HPDE6-E6E7 (cell line): ENCODE results near the gene PDZD7.
A peak's percentile ranks its signal among the peaks of the same experiment; 100 is the strongest.

Experiments
- DNase-seq: peaks from one replicate; pipeline ENCODE4 v3.0.0; 2011; ENCODE audit warnings: missing footprints; ENCODE audit errors: extremely low spot score

The PDZD7 gene

GRCh38 chr10:101002456-101002855 is 28.5 kb downstream of the PDZD7 start:
- no peak for DNase-seq

DNA sequence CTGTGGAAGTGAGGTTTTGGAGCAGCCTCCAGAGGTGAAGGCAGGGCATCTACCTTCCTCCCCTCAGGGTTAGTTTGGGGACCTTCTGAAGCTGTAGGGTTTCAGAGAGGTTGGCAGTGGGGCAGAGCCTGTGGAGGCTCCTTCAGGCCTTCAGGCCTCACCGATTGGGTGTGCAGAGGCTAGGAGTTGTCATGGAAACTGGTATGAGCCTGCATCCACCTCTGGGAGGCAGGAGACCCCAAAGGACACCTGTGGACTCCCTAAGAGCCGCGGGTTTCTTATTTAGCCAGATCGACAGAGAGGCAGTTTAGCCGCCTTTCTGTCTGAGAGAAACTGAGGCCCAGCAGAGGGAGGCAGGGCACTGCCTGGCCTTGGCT is 29.3 kb downstream of the PDZD7 start:
- no peak for DNase-seq

DNA sequence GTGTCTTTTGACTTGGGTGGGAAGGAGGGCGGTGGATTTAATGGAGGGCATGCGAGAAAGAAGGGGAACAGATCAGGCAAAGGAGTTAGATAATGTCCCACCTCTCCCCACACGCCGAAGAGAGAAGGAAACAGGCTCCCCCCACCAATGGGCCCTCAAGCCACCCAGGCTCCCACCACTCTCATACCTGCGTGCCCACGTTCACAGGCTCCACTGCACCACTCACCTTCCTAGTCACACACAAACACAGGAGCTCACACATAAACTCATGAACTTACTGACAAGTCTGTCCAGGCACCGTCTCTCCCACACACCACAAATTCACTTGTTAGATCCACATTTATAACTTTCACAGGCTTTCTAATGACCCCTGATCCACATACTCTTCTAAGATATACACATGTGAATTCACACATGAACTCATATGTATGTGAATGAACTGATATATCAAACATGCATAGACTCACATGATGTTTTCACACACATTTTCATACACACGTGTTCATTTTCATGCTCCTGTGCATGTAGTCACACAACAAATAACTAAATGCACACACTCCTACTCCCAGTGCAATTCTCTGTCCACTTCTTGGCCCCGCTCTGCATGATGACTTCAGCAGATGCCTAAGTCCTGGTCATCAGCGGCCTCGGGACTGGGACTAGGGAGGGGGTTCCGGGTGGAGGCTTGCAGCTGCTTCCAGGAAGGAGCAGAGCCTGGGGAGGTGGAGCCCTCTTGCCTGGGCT is 29.8 kb downstream of the PDZD7 start:
- no peak for DNase-seq

DNA sequence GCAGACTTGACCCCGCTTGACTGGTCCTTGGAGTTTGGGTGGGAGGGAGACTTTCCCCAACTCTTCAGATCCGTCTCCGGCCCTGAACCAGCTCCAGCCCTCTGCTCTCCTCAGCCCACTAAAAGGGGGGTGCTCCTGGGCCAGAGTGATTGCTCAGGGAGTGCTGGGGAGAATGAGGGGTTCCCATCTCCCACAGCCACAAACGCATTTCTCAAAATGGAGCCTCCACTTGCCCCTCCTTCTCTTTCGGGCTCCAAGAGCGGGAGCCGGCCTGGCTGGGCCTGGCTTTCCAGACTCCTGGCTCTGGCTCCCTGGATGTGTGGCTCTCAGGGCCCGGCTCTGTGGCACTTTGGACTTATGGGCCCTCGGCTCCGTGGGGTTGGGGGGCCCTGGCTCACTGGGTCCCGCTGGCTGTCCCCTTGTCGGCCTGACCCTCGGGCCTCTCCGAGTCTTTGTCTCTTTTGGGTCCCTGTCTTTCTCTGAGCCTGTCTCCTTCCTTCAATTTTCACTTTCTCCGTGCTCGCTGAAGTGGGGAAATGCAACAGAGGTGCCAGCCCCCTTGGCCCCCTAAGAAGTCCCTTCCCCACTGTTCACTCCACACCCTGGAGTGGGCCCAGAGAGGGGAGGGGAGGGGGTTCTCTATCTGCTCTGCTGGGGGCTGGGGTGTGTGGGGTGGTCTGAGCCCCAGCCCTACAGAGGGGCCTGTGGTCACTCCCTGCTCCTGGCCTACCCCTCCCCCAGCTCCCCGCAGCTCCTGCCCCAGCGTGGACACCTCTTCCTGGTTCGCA is 30.6 kb downstream of the PDZD7 start:
- DNase-seq: no peak

GRCh38 chr10:100999742-101000126 is 31.2 kb downstream of the PDZD7 start, which contains the start of gene LZTS2:
TSS of gene LZTS2 (plus strand) at chr10:100999808. CDS start at chr10:101002539, 2,731 bp downstream.
- DNase-seq: no peak

- DNase-seq: peak; percentile 77
Observed at GRCh38 chr10:100998991-100999741, 31.8 kb downstream of the PDZD7 start.

DNA sequence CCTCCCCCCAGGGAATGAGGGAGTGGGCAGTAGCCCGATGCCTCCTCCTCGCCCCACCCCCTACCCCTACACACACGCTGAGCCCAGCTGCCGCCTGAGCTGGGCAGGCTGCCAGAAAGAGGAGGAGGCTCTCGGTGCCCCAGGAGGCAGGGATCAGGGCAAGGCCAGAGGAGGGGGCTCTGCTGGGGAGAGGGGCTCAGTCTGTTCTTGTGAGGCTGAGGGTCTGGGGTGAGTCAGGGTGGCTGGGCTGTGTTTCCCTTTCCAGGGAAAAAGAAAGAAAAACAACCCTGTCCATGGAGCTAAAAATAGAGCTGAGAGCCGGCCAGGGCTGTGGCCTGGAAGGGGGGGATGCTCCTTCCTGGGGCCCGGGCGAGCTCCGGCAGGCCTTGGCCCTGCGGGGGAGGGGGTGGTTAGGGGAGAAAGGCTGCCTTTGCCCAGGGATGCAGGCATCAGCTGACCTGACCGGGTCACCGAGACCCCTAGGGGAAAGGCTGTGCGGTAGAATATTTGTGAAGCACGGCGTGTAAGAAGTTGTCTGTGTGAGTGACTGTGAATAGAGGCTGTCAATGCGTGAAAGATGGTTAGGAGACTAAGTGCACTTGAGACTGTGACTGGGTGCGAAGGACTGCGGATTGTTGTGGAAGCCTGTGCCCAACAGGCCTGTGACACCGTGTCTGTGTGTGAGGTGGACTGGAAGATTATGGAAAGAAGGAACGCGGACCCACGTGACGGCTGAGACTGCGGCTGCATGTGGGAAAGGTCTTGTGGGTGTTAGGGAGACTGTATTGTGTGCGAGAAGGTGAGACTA is 32.5 kb downstream of the PDZD7 start:
- DNase-seq: peak; percentile 89

- peak; percentile 84 for DNase-seq
Observed at GRCh38 chr10:100997360-100998182, 33.4 kb downstream of the PDZD7 start.

- no peak for DNase-seq
Observed at GRCh38 chr10:100996678-100997359, 34.1 kb downstream of the PDZD7 start.

- no peak for DNase-seq
Observed at GRCh38 chr10:100995181-100995580, 35.7 kb downstream of the PDZD7 start.

DNA sequence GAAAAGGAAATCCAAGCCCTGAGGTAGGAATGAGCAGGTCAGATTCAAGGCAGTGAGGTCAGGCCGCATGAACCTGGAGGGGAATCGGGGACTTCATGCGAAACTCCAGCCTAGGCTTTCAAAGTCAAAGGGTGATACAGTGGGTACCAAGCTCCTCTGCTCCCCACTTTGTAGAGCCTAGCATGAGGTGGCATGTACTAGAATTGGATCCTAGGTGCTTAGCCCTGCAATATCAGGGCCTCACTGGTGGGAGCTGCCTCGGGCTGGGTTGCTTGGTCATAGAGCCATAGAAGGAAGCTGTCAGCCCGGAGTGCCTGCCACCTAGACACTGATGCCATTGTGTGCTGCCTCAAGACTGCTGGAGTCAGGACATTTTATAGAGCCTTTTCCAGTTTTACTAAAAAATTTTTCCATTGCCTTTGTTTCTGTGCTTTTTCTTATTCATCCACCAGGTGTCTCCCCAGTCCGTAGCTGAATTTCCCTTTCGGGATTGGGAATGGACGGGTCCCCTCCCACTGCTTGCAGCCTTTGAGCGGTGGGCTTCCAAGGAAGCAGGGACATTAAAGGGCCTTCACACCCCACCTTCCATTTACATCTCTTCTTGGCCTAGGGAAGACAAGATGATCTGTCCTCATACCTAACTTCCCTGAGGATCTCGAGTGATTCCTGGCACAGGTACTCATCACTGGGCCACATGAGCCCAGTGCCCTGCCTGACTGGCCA is 36.8 kb downstream of the PDZD7 start:
- no peak for DNase-seq

DNA sequence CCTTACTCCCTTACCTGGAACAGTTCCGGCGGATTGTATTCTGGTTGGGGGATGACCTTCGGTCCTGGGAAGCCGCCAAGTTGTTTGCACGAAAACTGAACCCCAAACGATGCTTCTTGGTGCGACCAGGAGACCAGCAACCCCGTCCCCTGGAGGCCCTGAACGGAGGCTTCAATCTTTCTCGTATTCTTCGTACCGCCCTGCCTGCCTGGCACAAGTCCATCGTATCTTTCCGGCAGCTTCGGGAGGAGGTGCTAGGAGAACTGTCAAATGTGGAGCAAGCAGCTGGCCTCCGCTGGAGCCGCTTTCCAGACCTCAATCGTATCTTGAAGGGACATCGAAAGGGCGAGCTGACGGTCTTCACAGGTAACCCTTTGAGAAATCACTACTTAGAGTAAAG is 41.8 kb downstream of the PDZD7 start:
- DNase-seq: no peak

GRCh38 chr10:100988166-100988565 is 42.8 kb downstream of the PDZD7 start:
- DNase-seq: no peak

DNA sequence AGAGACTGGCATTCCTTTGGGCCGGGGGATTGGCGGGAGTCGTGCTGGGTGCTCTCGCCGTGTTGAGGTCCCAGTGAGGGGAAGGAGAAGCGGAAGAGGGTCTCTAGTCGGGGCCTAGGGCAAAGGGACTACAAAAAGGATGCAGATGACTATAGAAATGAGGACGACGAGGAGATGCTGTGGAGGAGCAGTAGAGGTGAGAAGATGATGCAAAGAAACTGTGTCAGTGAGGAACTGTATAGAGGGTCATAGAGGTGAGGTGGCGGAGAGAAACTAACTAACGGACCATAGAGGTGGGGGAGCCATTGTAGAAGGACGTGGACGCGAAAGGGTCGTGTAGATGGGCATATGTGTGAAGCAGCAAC is 43.3 kb downstream of the PDZD7 start:
- DNase-seq: no peak

- peak; percentile 81 for DNase-seq
Observed at GRCh38 chr10:100986952-100987684, 43.8 kb downstream of the PDZD7 start, which contains the start of the genes MRPL43 and TWNK. TSS of gene MRPL43 (minus strand) at chr10:100987497. CDS start at chr10:100987443, 54 bp downstream. TSS of gene TWNK (plus strand) at chr10:100987543. CDS start at chr10:100988211, 668 bp downstream.

GRCh38 chr10:100986623-100986951 is 44.3 kb downstream of the PDZD7 start:
- DNase-seq: no peak

GRCh38 chr10:100985336-100985735 is 45.6 kb downstream of the PDZD7 start:
- no peak for DNase-seq

- DNase-seq: no peak
Observed at GRCh38 chr10:100984672-100985177, 46.2 kb downstream of the PDZD7 start.
